ENCODE data around the gene RAPGEF1.

The RAPGEF1 gene

DNA sequence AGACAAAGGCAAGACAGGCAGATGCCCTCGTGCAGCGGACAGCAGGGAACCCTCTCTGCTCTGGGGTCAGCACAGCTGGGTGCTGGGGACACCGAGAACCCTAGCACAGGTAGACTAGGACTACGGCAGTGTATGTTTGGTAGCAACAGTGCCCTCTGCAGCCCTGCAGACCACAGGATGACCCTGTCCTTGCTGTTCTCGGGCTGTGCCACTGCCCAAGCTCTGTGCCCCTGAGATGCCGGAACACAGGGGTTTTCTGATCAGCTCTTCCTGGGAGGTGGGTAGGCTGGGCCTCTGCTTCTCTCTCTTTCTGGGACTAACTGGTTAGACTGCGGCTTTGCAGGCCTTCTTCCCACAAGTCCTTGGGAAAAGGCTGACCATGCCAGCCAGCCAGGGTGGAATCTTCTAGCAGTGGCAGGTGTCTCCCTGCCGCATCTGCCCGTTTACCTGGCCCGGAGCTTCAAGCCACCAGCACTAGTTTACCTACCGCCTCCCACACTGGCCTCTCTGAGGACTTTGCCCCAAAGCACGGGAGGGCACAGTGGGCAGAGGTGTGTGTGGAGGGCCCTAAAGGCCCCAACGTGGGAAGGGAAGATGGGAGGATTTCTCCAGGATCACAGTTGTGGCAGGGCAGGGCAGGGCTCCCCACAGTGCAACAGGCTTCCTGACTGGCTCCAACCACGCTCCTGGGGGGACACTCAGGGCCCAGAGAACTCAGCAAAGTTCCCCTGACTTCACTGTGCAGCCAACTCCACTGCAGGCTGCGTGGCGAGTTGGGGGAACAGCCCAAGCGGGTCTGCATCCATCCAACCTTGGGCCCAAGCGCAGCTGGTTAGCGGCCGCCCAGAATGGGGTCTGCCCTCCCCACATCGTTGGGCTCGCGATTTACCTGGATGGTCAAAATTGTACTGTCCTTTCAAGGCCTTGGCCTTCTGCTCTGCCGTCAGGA is 210.0 kb downstream of the RAPGEF1 start:
- DNase-seq (ENCODE audit: low read depth): no peak

DNA sequence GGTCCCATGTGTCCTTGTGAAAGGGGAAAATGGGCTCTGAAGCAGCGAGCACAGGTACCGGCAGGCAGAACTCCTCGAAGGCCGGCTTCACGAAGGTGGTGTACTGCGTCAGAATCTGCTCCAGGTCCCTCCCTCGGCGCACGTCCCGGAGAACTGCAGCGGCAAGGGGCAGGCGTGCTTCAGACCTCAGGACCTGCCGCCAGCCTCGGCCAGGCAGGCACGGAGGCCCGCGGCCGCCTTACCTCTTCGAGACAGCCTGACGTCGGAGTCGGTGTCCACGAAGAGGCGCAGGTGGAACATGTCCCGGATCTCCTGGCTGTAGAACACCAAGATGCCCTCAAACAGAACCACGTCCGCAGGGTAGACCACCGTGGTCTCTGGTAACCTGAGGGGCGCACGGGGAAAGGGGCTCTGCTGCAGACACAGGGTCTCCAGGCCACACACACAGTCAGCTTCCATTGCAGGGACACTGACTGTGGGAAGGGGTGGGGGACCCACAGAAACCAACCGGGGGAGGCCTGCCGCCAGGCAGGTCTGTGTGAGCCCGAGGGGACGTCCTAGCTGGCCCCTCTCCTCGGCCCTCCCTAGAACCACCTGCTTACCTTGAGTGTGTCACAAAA is 210.9 kb downstream of the RAPGEF1 start:
- no peak for DNase-seq (ENCODE audit: low read depth)

DNA sequence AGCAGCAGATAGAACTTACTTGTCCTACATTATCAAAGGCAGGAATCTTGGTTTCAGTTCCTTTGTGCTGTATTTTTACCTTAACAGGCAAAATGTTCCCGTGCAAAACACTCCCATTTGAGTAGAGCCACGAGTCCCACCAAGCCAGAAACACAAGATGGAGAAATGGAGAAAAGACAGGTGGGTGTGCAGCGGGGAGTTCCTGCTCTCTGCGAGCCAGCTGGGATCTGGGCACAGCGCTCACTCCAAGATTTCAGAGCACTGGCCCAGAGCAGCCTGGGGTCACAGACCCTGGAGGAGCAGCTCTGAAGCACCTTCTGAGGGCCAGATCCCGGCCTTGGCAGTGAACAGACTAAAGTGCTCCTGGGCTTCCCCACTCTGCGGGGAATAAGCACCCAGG is 211.7 kb downstream of the RAPGEF1 start:
- DNase-seq (ENCODE audit: low read depth): no peak

Data from T follicular helper cell (primary cell).